ENCODE measurements around the gene GALNT9. TPM values are rescaled to one million over a fixed set of nuclear protein-coding genes. Genes with fewer than 3 reads are reported as not detected.

GALNT9 gene
- total and polyA plus RNA-seq, 4 experiments from 2014 or later = 0.61 TPM; not detected in 3

DNA sequence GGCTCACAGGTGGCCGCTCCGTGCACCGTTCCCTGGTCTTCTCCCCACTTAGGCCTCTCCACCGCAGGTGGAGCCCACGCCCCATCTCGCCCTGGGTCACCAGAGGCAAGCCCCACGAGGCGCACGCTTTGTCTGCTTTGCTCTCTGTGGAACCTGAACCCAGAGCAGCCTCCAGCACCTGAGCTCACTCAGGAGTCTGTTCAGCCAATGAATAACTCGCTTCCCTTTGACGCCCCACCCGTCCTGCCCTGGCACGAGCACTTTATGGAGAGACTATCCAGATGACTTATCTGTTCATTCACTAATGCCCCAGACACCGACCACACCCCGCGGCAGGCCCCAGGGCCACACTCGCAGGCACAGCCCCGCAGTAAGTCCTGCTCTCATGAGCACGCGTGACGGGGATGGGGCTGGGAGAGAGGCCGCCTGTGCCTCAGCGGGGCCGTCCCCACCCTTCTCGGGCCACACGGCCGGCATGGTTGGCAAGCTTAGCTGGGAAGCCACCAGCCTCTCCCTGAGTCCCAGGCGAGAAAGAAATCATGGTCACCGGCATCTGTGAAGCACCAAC, 100.1 kb downstream of the GALNT9 start:
- CTCF ChIA-PET (ENCODE audit: partially characterized antibody) = no interaction called here

DNA sequence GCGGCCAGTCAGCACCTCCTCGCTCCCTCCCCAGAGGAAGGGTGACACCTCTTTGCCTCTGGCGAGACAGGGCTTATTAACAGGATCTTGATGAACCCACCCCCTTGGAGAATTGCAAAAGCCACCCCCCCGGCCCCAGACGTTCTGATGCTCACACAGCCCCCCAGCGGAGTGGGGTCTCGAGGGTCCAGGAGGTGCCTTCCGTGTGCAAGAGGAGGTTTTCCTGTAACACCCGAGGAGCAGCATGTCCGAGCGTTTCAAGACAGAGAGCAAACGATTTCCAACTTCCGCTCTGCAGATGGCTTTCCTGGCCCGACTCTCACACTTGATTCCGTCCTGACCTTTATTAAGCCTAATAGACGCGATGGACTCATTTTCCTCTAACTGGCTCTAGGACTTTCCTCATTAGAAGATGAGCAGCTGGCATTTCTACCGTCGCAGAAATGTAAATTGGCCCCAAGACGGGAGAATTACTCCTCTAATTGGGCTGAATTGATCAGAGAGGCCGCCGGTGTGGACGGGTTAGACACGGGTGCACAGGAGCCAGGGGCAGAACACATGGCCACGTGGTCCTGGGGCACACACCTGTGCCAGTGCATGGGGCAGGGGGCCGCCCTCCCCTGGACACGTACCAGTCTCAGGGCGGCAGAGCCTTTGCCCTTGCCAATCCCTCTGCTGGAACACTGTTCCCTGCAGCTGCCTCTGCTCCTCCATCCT, 100.8 kb downstream of the GALNT9 start:
- no peak for DNase-seq
- peaks cover 3 to 7% of the 10 kb centered on the region in 2 donors for H3K27me3 Mint-ChIP-seq
- Histone ChIP-seq H3K27ac (ENCODE audit: low read depth, low read length) (no peak overlapping the region), H3K27me3 (ENCODE audit: insufficient read depth, low read length) (no peaks in the 10 kb centered on the region), H3K4me1 (ENCODE audit: insufficient read depth, low read length) (no peaks in the 10 kb centered on the region), H3K36me3 (ENCODE audit: insufficient read depth, low read length) (no peaks in the 10 kb centered on the region), H3K4me3 (ENCODE audit: low read length in 2 of 2) (no peak overlapping the region), H3K9me3 (ENCODE audit: control insufficient read depth in 1 of 2, low read length in 2 of 2) (no peaks in the 10 kb centered on the region)
- H3K4me1 Mint-ChIP-seq = no peaks in the 10 kb centered on the region
- H3K4me3 Mint-ChIP-seq = no peak overlapping the region
- no peaks in the 10 kb centered on the region for H3K36me3 Mint-ChIP-seq
- POLR2A ChIA-PET (ENCODE audit: partially characterized antibody) = no interaction called here
- H3K9me3 Mint-ChIP-seq = no peaks in the 10 kb centered on the region
- CTCF ChIA-PET (ENCODE audit: partially characterized antibody) = no interaction called here
- intact Hi-C loops (cut with micrococcal nuclease) = no loop called here
- no peak overlapping the region for H3K27ac Mint-ChIP-seq

More for the DNA sequence above, 100.1 kb downstream of the GALNT9 start:
- Histone ChIP-seq H3K4me1 (ENCODE audit: insufficient read depth, low read length) (no peaks in the 10 kb centered on the region), H3K27ac (ENCODE audit: low read depth, low read length) (no peak overlapping the region), H3K4me3 (ENCODE audit: low read length in 2 of 2) (no peak overlapping the region), H3K9me3 (ENCODE audit: control insufficient read depth in 1 of 2, low read length in 2 of 2) (no peaks in the 10 kb centered on the region), H3K36me3 (ENCODE audit: insufficient read depth, low read length) (no peaks in the 10 kb centered on the region), H3K27me3 (ENCODE audit: insufficient read depth, low read length) (no peaks in the 10 kb centered on the region)
- intact Hi-C loops (cut with micrococcal nuclease) = no loop called here
- H3K9me3 Mint-ChIP-seq = no peaks in the 10 kb centered on the region
- DNase-seq = no peak
- no peaks in the 10 kb centered on the region for H3K36me3 Mint-ChIP-seq
- H3K4me3 Mint-ChIP-seq = no peak overlapping the region
- H3K4me1 Mint-ChIP-seq = no peaks in the 10 kb centered on the region
- H3K27ac Mint-ChIP-seq = no peak overlapping the region
- peaks cover 3 to 7% of the 10 kb centered on the region in 2 donors for H3K27me3 Mint-ChIP-seq
- POLR2A ChIA-PET (ENCODE audit: partially characterized antibody) = no interaction called here

DNA sequence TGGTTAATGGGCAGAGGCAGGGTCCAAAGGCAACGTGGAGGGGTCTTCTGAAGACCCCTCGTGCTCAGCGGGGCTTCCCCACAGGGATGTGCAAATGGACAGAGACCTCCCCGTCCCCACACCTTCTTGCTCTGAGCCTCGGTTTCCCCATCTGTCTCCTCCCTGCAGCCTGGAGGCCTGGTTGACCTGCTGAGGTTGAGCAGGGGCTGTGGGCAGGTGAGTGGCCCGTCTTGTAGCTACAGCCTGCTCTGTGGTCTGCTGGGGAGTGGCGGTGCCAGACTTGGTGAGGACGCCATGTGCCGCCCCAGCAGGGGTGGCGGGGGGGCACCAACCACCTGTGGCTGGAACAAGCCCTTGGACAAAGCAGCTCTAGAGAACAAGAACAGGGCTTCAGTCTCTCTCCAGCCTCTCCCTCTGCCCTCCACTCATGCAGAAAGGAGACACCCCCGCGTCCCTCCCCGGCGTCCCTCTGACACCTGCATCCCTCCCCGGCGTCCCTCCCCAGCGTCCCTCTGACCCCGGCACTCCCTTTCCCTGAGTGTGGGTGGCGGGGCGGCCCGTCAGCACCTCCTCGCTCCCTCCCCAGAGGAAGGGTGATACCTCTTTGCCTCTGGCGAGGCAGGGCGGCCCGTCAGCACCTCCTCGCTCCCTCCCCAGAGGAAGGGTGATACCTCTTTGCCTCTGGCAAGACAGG, 101.5 kb downstream of the GALNT9 start:
- H3K4me1 ChIP-seq (ENCODE audit: insufficient read depth, low read length) = peaks cover 2% of the 10 kb centered on the region
- ChIA-PET CTCF (ENCODE audit: partially characterized antibody) (interaction anchor here (0.9 kb wide), 1 partner anchor 74 kb away, joined by 3 read pairs; no protein-coding TSS in a partner anchor), POLR2A (ENCODE audit: partially characterized antibody) (no interaction called here)
- H3K27ac ChIP-seq (ENCODE audit: low read depth, low read length) = no peak overlapping the region
- H3K4me3 ChIP-seq (ENCODE audit: low read length in 2 of 2) = no peak overlapping the region
- Mint-ChIP-seq H3K27ac (no peak overlapping the region), H3K4me3 (no peak overlapping the region), H3K4me1 (no peaks in the 10 kb centered on the region), H3K36me3 (no peaks in the 10 kb centered on the region), H3K9me3 (no peaks in the 10 kb centered on the region), H3K27me3 (peaks cover 3 to 7% of the 10 kb centered on the region in 2 donors)
- H3K36me3 ChIP-seq (ENCODE audit: insufficient read depth, low read length) = no peaks in the 10 kb centered on the region
- H3K27me3 ChIP-seq (ENCODE audit: insufficient read depth, low read length) = no peaks in the 10 kb centered on the region
- intact Hi-C loops (cut with micrococcal nuclease) = no loop called here
- no peak for DNase-seq
- H3K9me3 ChIP-seq (ENCODE audit: control insufficient read depth in 1 of 2, low read length in 2 of 2) = no peaks in the 10 kb centered on the region

- peaks cover 7% of the 10 kb centered on the region in 2 donors for H3K27me3 Mint-ChIP-seq
- H3K4me3 Mint-ChIP-seq = no peak overlapping the region
- Histone ChIP-seq H3K4me3 (ENCODE audit: low read length in 2 of 2) (no peak overlapping the region), H3K36me3 (ENCODE audit: insufficient read depth, low read length) (no peaks in the 10 kb centered on the region), H3K27ac (ENCODE audit: low read depth, low read length) (no peak overlapping the region), H3K4me1 (ENCODE audit: insufficient read depth, low read length) (peaks cover 10% of the 10 kb centered on the region), H3K9me3 (ENCODE audit: control insufficient read depth in 1 of 2, low read length in 2 of 2) (no peaks in the 10 kb centered on the region), H3K27me3 (ENCODE audit: insufficient read depth, low read length) (no peaks in the 10 kb centered on the region)
- no peaks in the 10 kb centered on the region for H3K9me3 Mint-ChIP-seq
- CTCF ChIA-PET (ENCODE audit: partially characterized antibody) = interaction anchor here (0.9 kb wide), 1 partner anchor 73 kb away, joined by 3 read pairs; no protein-coding TSS in a partner anchor
- H3K36me3 Mint-ChIP-seq = no peaks in the 10 kb centered on the region
- POLR2A ChIA-PET (ENCODE audit: partially characterized antibody) = no interaction called here
- H3K27ac Mint-ChIP-seq = no peak overlapping the region
- DNase-seq = no peak
- H3K4me1 Mint-ChIP-seq = peaks cover 4 to 6% (median 5%) of the 10 kb centered on the region in 4 donors
- intact Hi-C loops (cut with micrococcal nuclease) = no loop called here
Measured at GRCh38 chr12:132227118-132227517, 102.3 kb downstream of the GALNT9 start.

- intact Hi-C loops (cut with micrococcal nuclease) = no loop called here
- no peak overlapping the region for H3K27ac ChIP-seq (ENCODE audit: low read depth, low read length)
- H3K4me3 ChIP-seq (ENCODE audit: low read length in 2 of 2) = no peak overlapping the region
- Mint-ChIP-seq H3K9me3 (no peaks in the 10 kb centered on the region), H3K36me3 (no peaks in the 10 kb centered on the region), H3K27me3 (peaks cover 7% of the 10 kb centered on the region in 2 donors), H3K27ac (no peak overlapping the region), H3K4me1 (peaks cover 4 to 10% (median 7%) of the 10 kb centered on the region in 4 donors), H3K4me3 (no peak overlapping the region)
- H3K9me3 ChIP-seq (ENCODE audit: control insufficient read depth in 1 of 2, low read length in 2 of 2) = no peaks in the 10 kb centered on the region
- H3K27me3 ChIP-seq (ENCODE audit: insufficient read depth, low read length) = no peaks in the 10 kb centered on the region
- H3K4me1 ChIP-seq (ENCODE audit: insufficient read depth, low read length) = peaks cover 11% of the 10 kb centered on the region
- H3K36me3 ChIP-seq (ENCODE audit: insufficient read depth, low read length) = no peaks in the 10 kb centered on the region
- no peak for DNase-seq
- POLR2A ChIA-PET (ENCODE audit: partially characterized antibody) = no interaction called here
- CTCF ChIA-PET (ENCODE audit: partially characterized antibody) = interaction anchor here (0.9 kb wide), 1 partner anchor 73 kb away, joined by 3 read pairs; no protein-coding TSS in a partner anchor
Measured at GRCh38 chr12:132226604-132227003, 102.8 kb downstream of the GALNT9 start.

DNA sequence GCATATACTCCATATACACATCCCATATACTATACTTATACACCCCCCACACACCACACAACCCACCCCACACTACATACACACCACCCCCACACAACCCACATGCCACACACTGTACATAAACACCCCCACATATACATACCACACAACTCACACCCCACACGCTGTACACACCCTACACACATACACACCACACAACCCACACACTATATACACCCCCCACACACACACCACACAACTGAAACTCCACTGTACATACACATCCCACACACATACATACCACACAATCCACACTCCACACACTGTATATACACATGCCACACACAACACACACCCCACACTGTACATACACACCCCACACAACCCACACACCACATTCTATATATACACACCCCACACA, 104.2 kb downstream of the GALNT9 start:
- Mint-ChIP-seq H3K27ac (no peak overlapping the region), H3K4me3 (no peak overlapping the region), H3K9me3 (no peaks in the 10 kb centered on the region), H3K4me1 (peaks cover 5 to 10% (median 7%) of the 10 kb centered on the region in 4 donors), H3K27me3 (peaks cover 7% of the 10 kb centered on the region in 2 donors), H3K36me3 (no peaks in the 10 kb centered on the region)
- Histone ChIP-seq H3K4me1 (ENCODE audit: insufficient read depth, low read length) (peaks cover 11% of the 10 kb centered on the region), H3K9me3 (ENCODE audit: control insufficient read depth in 1 of 2, low read length in 2 of 2) (no peaks in the 10 kb centered on the region), H3K4me3 (ENCODE audit: low read length in 2 of 2) (no peak overlapping the region), H3K36me3 (ENCODE audit: insufficient read depth, low read length) (no peaks in the 10 kb centered on the region), H3K27ac (ENCODE audit: low read depth, low read length) (no peak overlapping the region), H3K27me3 (ENCODE audit: insufficient read depth, low read length) (no peaks in the 10 kb centered on the region)
- DNase-seq = no peak
- intact Hi-C loops (cut with micrococcal nuclease) = no loop called here
- ChIA-PET CTCF (ENCODE audit: partially characterized antibody) (no interaction called here), POLR2A (ENCODE audit: partially characterized antibody) (no interaction called here)

DNA sequence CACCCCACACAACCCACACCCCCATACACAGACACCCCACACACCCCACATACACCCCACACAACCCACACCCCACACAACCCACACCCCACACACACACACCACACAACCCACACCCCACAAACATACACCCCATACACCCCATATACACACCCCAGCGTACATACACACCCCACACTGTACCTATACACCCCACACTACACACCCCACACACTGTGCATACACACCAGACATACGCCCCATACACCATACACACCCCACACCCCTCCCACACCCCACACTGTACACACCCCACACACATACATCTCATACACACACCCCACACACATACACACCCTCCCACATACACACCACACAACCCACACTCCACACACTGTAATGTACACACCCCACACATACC, 104.9 kb downstream of the GALNT9 start:
- ChIA-PET POLR2A (ENCODE audit: partially characterized antibody) (no interaction called here), CTCF (ENCODE audit: partially characterized antibody) (no interaction called here)
- no peak overlapping the region for H3K27ac ChIP-seq (ENCODE audit: low read depth, low read length)
- no peak for DNase-seq
- peaks cover 7% of the 10 kb centered on the region in 2 donors for H3K27me3 Mint-ChIP-seq
- no peak overlapping the region for H3K4me3 Mint-ChIP-seq
- intact Hi-C loops (cut with micrococcal nuclease) = no loop called here
- H3K27ac Mint-ChIP-seq = no peak overlapping the region
- no peak overlapping the region for H3K4me3 ChIP-seq (ENCODE audit: low read length in 2 of 2)
- H3K9me3 ChIP-seq (ENCODE audit: control insufficient read depth in 1 of 2, low read length in 2 of 2) = no peaks in the 10 kb centered on the region
- no peaks in the 10 kb centered on the region for H3K9me3 Mint-ChIP-seq
- H3K36me3 Mint-ChIP-seq = no peaks in the 10 kb centered on the region
- no peaks in the 10 kb centered on the region for H3K36me3 ChIP-seq (ENCODE audit: insufficient read depth, low read length)
- H3K27me3 ChIP-seq (ENCODE audit: insufficient read depth, low read length) = no peaks in the 10 kb centered on the region
- peaks cover 11% of the 10 kb centered on the region for H3K4me1 ChIP-seq (ENCODE audit: insufficient read depth, low read length)
- peaks cover 6 to 10% (median 7%) of the 10 kb centered on the region in 4 donors for H3K4me1 Mint-ChIP-seq

All from CD4-positive, alpha-beta memory T cell (primary cell).